ENCODE results near the gene NFKBIE. TPM values are rescaled to one million over a fixed set of nuclear protein-coding genes. Genes with fewer than 3 reads are reported as not detected.

Gene NFKBIE
- total RNA-seq, 2 experiments from 2014 or later: 24.5 to 37.7 TPM

DNA sequence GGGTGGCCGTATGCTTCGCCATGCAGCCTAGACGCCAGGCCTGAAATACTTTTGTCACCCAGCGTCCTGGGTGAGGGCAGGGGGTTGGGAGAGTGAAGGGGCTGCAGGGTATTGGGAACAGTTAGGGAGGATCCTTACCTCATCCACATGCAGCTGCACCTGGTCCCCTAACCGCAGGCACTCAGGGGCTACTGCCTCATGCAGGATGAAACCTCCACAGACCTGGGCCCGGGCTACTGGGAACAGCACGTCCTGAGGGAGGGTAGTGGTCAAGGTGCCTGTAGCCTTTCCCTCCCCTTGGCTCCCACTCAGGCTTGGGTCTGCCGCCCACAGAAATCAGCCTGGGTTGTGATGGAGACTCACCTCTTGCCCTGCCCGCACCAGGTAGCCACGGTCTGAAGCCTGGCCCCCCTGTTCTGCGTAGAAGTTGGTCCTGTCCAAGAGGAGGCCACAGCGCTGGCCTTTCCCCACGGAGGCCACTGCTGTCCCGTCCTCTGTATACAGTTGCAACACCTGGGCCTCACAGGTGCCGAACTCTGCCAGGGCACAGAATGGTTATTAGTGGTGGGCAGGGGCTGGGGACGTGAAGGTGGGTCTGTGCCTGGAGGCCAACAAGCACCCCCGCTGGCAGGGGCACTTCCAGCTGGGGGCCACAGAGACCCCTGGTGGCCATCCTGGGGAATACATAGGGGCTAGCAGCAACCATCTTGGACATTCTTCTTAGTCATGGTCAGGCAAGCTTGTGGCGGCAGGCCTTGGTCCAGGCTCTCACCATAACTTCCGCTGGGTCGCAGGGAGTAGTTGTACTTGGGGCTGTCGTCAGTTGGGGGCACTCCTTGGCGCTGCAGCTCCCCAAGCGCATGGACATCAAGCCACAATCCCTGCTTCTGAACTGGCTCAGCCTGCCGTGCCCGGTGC, 39.2 kb upstream of the NFKBIE start:
- Mint-ChIP-seq H3K4me1 (peaks cover 5% of the 10 kb centered on the region), H3K9me3 (ENCODE audit: low read depth) (no peaks in the 10 kb centered on the region), H3K4me3 (no peak overlapping the region), H3K36me3 (peaks cover 25% of the 10 kb centered on the region), H3K27me3 (no peaks in the 10 kb centered on the region), H3K27ac (no peak overlapping the region)
- ATAC-seq (peak; percentile 69), DNase-seq (peak; percentile 48)
- CTCF ChIA-PET: interaction anchor here (0.6 to 5.7 kb wide), 17 partner anchors 9 to 1400 kb away, joined by 3 to 94 read pairs (median 4); partner anchors contain the start of genes AARS2 and TMEM151B

GRCh38 chr6:44303842-44304241, 38.5 kb upstream of the NFKBIE start:
- H3K4me3 Mint-ChIP-seq: no peak overlapping the region
- peaks cover 26% of the 10 kb centered on the region for H3K36me3 Mint-ChIP-seq
- ATAC-seq (no peak), DNase-seq (no peak)
- H3K27me3 Mint-ChIP-seq: peaks cover 3% of the 10 kb centered on the region
- H3K9me3 Mint-ChIP-seq (ENCODE audit: low read depth): no peaks in the 10 kb centered on the region
- CTCF ChIA-PET: interaction anchor here (1.0 to 5.7 kb wide), 6 partner anchors 8 to 131 kb away, joined by 3 to 94 read pairs (median 4); partner anchors contain the start of gene TMEM151B
- H3K27ac Mint-ChIP-seq: peak overlapping the region; percentile 47
- H3K4me1 Mint-ChIP-seq: peaks cover 5% of the 10 kb centered on the region

DNA sequence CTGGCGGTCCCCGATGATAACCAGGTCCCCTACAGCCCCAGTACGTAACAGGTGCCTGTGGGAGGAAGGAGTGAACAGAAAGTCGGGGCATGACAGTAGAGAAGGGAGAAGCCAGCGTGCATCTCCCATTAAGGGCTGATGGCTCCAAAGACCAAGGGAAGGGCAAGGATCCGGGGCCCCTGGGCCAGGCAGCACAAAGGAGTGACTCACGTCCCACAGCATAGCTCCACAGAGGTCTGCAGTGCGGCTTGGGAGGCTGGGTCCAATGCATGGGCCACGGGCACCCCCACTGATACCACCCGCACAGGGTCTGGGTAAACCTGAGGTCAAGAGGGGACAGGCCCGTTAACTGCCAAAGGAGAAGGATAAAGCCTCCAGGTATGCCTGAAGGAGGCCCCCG, 37.5 kb upstream of the NFKBIE start:
- Mint-ChIP-seq H3K27me3 (peaks cover 11% of the 10 kb centered on the region), H3K27ac (no peak overlapping the region), H3K36me3 (peaks cover 24% of the 10 kb centered on the region), H3K4me1 (peaks cover 5% of the 10 kb centered on the region), H3K9me3 (ENCODE audit: low read depth) (no peaks in the 10 kb centered on the region), H3K4me3 (no peak overlapping the region)
- DNase-seq: no peak
- no peak for ATAC-seq
- CTCF ChIA-PET: interaction anchor here (0.7 to 5.7 kb wide), 7 partner anchors 7 to 130 kb away, joined by 3 to 94 read pairs (median 3); partner anchors contain the start of gene TMEM151B

DNA sequence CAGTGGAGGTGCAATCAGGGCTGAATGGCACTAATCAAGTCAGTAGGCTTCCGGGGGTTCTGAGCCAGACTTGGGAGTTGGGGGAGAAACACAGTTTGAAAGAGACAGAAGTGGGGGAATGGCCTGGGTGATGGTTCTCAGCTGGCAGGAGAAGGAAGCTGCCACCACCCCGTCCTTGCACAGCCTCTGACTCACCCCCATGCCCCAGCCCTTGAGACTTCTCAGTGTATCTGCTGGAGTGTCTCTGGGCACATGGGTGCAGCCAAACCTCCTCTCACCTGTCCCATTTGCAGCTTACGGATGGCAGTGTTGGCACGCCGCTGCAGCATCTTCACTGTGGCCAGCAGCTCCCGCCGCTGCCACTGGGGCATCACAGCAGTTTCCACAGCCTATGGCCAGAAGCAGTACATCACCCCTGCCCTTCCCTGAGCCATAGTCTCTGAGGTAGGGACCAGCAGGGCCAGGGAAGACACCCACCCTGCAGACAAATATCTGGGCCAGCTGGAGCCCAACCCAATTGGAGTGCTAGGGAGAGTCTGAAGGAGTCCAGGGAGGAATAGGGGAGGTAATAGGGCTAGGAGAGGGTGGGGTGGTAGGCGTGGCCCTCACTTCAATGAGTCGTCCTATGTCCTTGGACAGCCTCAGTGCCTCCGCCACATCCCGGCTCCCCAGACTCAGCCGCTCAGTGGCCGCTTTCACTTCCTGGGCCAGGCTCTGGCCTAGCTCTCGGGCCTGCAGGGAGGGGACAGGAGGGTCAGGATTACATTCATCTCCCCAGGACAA, 36.6 kb upstream of the NFKBIE start:
- no peak overlapping the region for H3K27ac Mint-ChIP-seq
- H3K4me3 Mint-ChIP-seq: no peak overlapping the region
- ATAC-seq (no peak), DNase-seq (no peak)
- CTCF ChIA-PET: interaction anchor here (1.0 to 5.7 kb wide), 5 partner anchors 11 to 129 kb away, joined by 3 to 94 read pairs (median 5); partner anchors contain the start of genes AARS2 and TMEM151B
- H3K36me3 Mint-ChIP-seq: peaks cover 23% of the 10 kb centered on the region
- H3K9me3 Mint-ChIP-seq (ENCODE audit: low read depth): no peaks in the 10 kb centered on the region
- H3K4me1 Mint-ChIP-seq: peaks cover 8% of the 10 kb centered on the region
- peaks cover 17% of the 10 kb centered on the region for H3K27me3 Mint-ChIP-seq

GRCh38 chr6:44301106-44301505, 35.8 kb upstream of the NFKBIE start:
- H3K36me3 Mint-ChIP-seq: peaks cover 23% of the 10 kb centered on the region
- H3K4me3 Mint-ChIP-seq: no peak overlapping the region
- peaks cover 8% of the 10 kb centered on the region for H3K4me1 Mint-ChIP-seq
- CTCF ChIA-PET: interaction anchor here (1.2 to 1.6 kb wide), 3 partner anchors 12 to 80 kb away, joined by 3 to 8 read pairs (median 5); partner anchors contain the start of gene AARS2
- no peak for DNase-seq
- H3K9me3 Mint-ChIP-seq (ENCODE audit: low read depth): no peaks in the 10 kb centered on the region
- no peak overlapping the region for H3K27ac Mint-ChIP-seq
- peaks cover 26% of the 10 kb centered on the region for H3K27me3 Mint-ChIP-seq
- ATAC-seq: no peak

GRCh38 chr6:44300292-44300823, 35.0 kb upstream of the NFKBIE start:
- CTCF ChIA-PET: interaction anchor here (1.2 to 1.6 kb wide), 3 partner anchors 13 to 32 kb away, joined by 5 to 8 read pairs (median 5); partner anchors contain the start of gene AARS2
- Mint-ChIP-seq H3K4me1 (peaks cover 5% of the 10 kb centered on the region), H3K4me3 (no peak overlapping the region), H3K36me3 (peaks cover 20% of the 10 kb centered on the region), H3K9me3 (ENCODE audit: low read depth) (no peaks in the 10 kb centered on the region), H3K27ac (no peak overlapping the region), H3K27me3 (peaks cover 31% of the 10 kb centered on the region)
- ATAC-seq (no peak), DNase-seq (no peak)

- Mint-ChIP-seq H3K4me3 (no peak overlapping the region), H3K4me1 (peaks cover 3% of the 10 kb centered on the region), H3K27me3 (peaks cover 41% of the 10 kb centered on the region), H3K9me3 (ENCODE audit: low read depth) (no peaks in the 10 kb centered on the region), H3K27ac (no peak overlapping the region), H3K36me3 (peaks cover 19% of the 10 kb centered on the region)
- DNase-seq (no peak), ATAC-seq (no peak)
- CTCF ChIA-PET: interaction anchor here (1.4 to 1.6 kb wide), 3 partner anchors 14 to 42 kb away, joined by 3 to 5 read pairs (median 5); partner anchors contain the start of gene AARS2
These were observed 33.5 kb upstream of the NFKBIE start for GRCh38 chr6:44298864-44299263.

GRCh38 chr6:44298055-44298803, 32.9 kb upstream of the NFKBIE start:
- no peak overlapping the region for H3K4me3 Mint-ChIP-seq
- DNase-seq (no peak), ATAC-seq (no peak)
- H3K27me3 Mint-ChIP-seq: peaks cover 47% of the 10 kb centered on the region
- peaks cover 17% of the 10 kb centered on the region for H3K36me3 Mint-ChIP-seq
- peaks cover 3% of the 10 kb centered on the region for H3K4me1 Mint-ChIP-seq
- no peaks in the 10 kb centered on the region for H3K9me3 Mint-ChIP-seq (ENCODE audit: low read depth)
- H3K27ac Mint-ChIP-seq: no peak overlapping the region
- CTCF ChIA-PET: interaction anchor here (1.4 to 2.1 kb wide), 3 partner anchors 15 to 42 kb away, joined by 3 to 8 read pairs (median 5); partner anchors contain the start of gene AARS2

- Mint-ChIP-seq H3K27ac (no peak overlapping the region), H3K4me1 (peaks cover 3% of the 10 kb centered on the region), H3K4me3 (no peak overlapping the region), H3K9me3 (ENCODE audit: low read depth) (no peaks in the 10 kb centered on the region), H3K36me3 (peaks cover 16% of the 10 kb centered on the region), H3K27me3 (peaks cover 50% of the 10 kb centered on the region)
- CTCF ChIA-PET: interaction anchor here (1.4 to 2.1 kb wide), 4 partner anchors 16 to 125 kb away, joined by 3 to 8 read pairs (median 6); partner anchors contain the start of gene AARS2
- DNase-seq (peak; percentile 56), ATAC-seq (peak; percentile 83)
These were observed 32.0 kb upstream of the NFKBIE start for GRCh38 chr6:44297063-44298038.

GRCh38 chr6:44294832-44295791, 29.8 kb upstream of the NFKBIE start:
- Mint-ChIP-seq H3K27me3 (peaks cover 70% of the 10 kb centered on the region), H3K4me1 (peaks cover 3% of the 10 kb centered on the region), H3K27ac (no peak overlapping the region), H3K36me3 (peaks cover 3% of the 10 kb centered on the region), H3K9me3 (ENCODE audit: low read depth) (no peaks in the 10 kb centered on the region), H3K4me3 (no peak overlapping the region)
- ATAC-seq: no peak
- no peak for DNase-seq
- CTCF ChIA-PET: interaction anchor here (1.0 to 2.8 kb wide), 6 partner anchors 9 to 122 kb away, joined by 3 to 19 read pairs (median 5); no protein-coding TSS in a partner anchor
